Measurements from ENCODE around the gene TYMS. TPM values are rescaled to one million over a fixed set of nuclear protein-coding genes. Genes with fewer than 3 reads are reported as not detected.

Gene TYMS
- total RNA-seq, 1 donor: 25.7 TPM

GRCh38 chr18:654601-655000 lies 2.9 kb upstream of the TYMS start:
- no peak for TF ChIP-seq CTCF (IDR thresholded peaks at IDR 0.05; ENCODE audit: insufficient read depth, low read length)
- no peak for DNase-seq (ENCODE audit: low read depth)
- H3K4me3 ChIP-seq (ENCODE audit: low read depth, low read length): no peak overlapping the region

GRCh38 chr18:655445-655844 lies 2.0 kb upstream of the TYMS start:
- DNase-seq (ENCODE audit: low read depth): no peak
- no peak overlapping the region for H3K4me3 ChIP-seq (ENCODE audit: low read depth, low read length)
- TF ChIP-seq CTCF (IDR thresholded peaks at IDR 0.05; ENCODE audit: insufficient read depth, low read length): no peak

- peak overlapping the region; percentile 88 for H3K4me3 ChIP-seq (ENCODE audit: low read depth, low read length)
- DNase-seq (ENCODE audit: low read depth): peak; percentile 85
- TF ChIP-seq CTCF (IDR thresholded peaks at IDR 0.05; ENCODE audit: insufficient read depth, low read length): no peak
Observed at GRCh38 chr18:658001-658946, 821 bp downstream of the TYMS start.

GRCh38 chr18:658947-659533 lies 1.6 kb downstream of the TYMS start:
- no peak for TF ChIP-seq CTCF (IDR thresholded peaks at IDR 0.05; ENCODE audit: insufficient read depth, low read length)
- H3K4me3 ChIP-seq (ENCODE audit: low read depth, low read length): peak overlapping the region; percentile 88
- no peak for DNase-seq (ENCODE audit: low read depth)

- no peak for DNase-seq (ENCODE audit: low read depth)
- no peak overlapping the region for H3K4me3 ChIP-seq (ENCODE audit: low read depth, low read length)
- TF ChIP-seq CTCF (IDR thresholded peaks at IDR 0.05; ENCODE audit: insufficient read depth, low read length): no peak
Observed at GRCh38 chr18:659597-659996, 2.1 kb downstream of the TYMS start.

- no peak overlapping the region for H3K4me3 ChIP-seq (ENCODE audit: low read depth, low read length)
- DNase-seq (ENCODE audit: low read depth): no peak
- TF ChIP-seq CTCF (IDR thresholded peaks at IDR 0.05; ENCODE audit: insufficient read depth, low read length): no peak
Observed at GRCh38 chr18:662197-662596, 4.7 kb downstream of the TYMS start.
